Sigmoid colon (tissue), 4 donors: ENCODE results near the gene ELL3.

ENCODE experiments used
- CTCF ChIP-seq, 4 experiments: fragments of 450-650 bp in 3 of 4; fragments of 200-600 bp in 1 of 4; IDR thresholded peaks; one replicate each; pipeline ENCODE4 v1.5.1; 2016 to 2019; ENCODE audit warnings: antibody characterized with exemption in 4 of 4, mild to moderate bottlenecking in 3 of 4, moderate library complexity in 2 of 4
- EP300 ChIP-seq, 4 donors: sonication (generic); formaldehyde crosslinking; IDR thresholded peaks; one replicate each; pipeline ENCODE4 v1.6.1; 2017; ENCODE audit warnings: antibody characterized with exemption in 4 of 4
- POLR2A ChIP-seq, 2 donors: fragments of 450-650 bp; IDR thresholded peaks; one replicate each; pipeline ENCODE4 v1.6.1; 2016; ENCODE audit warnings: antibody characterized with exemption in 2 of 2, mild to moderate bottlenecking in 2 of 2, moderate library complexity in 2 of 2
- POLR2AphosphoS5 ChIP-seq, 4 donors: sonication (generic); formaldehyde crosslinking; IDR thresholded peaks; one replicate each; pipeline ENCODE4 v1.6.1; 2017; ENCODE audit warnings: antibody characterized with exemption in 4 of 4

- TF ChIP-seq EP300 (IDR thresholded peaks at IDR 0.05) (no peak), CTCF (IDR thresholded peaks at IDR 0.05) (no peak), POLR2A (IDR thresholded peaks at IDR 0.05) (no peak), POLR2AphosphoS5 (IDR thresholded peaks at IDR 0.05) (no peak)
Observed at GRCh38 chr15:43735416-43735815, 41.4 kb downstream of the ELL3 start.
